ENCODE data around the gene FKBP7.
"Not testable (repeated sequence)": the region's sequence is repeated elsewhere in the genome, so short reads cannot be mapped to it uniquely, and the experiment has no call there.

Gene FKBP7

DNA sequence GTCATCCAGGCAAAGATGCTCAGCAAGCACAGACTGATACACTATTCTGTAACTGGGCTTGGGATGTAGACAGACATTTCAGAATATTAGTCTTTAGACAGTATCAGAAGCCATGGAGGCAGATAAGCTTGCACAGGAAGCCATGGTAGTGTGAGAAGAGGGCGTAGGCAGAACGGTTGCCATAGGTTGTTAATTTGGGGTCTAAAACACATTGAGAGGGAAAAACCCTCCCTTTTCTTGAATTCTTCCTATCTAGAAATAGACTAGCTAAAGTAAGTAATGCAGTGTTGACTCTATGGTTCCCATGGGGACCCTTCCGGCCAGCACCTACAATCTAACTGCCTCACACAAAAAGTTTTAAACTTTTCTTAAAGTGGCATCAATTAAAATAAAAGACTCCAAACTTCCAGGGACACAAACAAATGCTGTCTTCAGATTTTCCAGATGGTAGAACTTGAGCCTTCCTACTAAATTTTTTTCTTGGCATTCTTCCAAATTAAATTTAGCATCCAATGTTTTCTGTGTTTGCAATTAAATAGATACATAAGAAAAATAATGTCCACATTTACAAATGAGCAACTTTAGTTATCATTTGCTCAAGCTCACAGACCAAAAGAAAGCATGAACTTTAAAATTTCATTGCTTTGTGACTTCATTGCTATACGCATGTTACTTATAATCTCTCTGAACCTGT, 29.3 kb downstream of the FKBP7 start:
- H3K27ac ChIP-seq (ENCODE audit: low read length), result peak overlapping the region; percentile 84
- peaks cover 6 to 24% of the 10 kb centered on the region in 2 donors for H3K4me1 ChIP-seq (ENCODE audit: control insufficient read depth in 1 of 2, insufficient read depth in 2 of 2, low read length in 2 of 2)
- peaks cover 25 to 35% of the 10 kb centered on the region in 2 donors for H3K36me3 ChIP-seq (ENCODE audit: control insufficient read depth in 1 of 2, insufficient read depth in 2 of 2, low read length in 2 of 2)
- H3K4me3 ChIP-seq (ENCODE audit: low read depth in 1 of 2, low read length in 2 of 2), result peak overlapping the region; percentile 73 to 88
- no peaks in the 10 kb centered on the region for H3K9me3 ChIP-seq (ENCODE audit: control insufficient read depth in 1 of 2, low read length in 2 of 2)
- H3K27me3 ChIP-seq (ENCODE audit: low read depth, low read length), result no peaks in the 10 kb centered on the region

DNA sequence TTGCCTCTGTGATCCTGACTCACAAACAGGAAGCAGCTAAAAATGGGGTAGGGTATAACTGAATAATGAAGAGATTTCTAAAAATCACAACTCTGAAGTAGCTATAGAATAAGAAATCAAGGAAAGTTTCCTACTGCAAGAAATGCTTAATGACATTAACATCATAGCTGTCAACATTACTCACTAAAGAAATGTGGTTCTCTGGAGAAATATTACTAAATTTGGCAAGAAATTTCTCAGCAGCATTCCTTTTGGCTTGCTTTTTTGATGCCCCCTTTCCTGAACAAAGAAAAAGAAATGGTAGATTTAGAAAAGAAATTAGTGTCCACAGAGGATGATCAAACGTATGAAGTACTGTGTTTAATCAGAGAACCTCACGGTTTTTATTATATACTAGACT, 37.0 kb downstream of the FKBP7 start:
- Histone ChIP-seq H3K4me1 (ENCODE audit: control insufficient read depth in 1 of 2, insufficient read depth in 2 of 2, low read length in 2 of 2) (no peaks in the 10 kb centered on the region), H3K9me3 (ENCODE audit: control insufficient read depth in 1 of 2, low read length in 2 of 2) (no peaks in the 10 kb centered on the region), H3K27ac (ENCODE audit: low read length) (no peak overlapping the region), H3K4me3 (ENCODE audit: low read depth in 1 of 2, low read length in 2 of 2) (no peak overlapping the region), H3K27me3 (ENCODE audit: low read depth, low read length) (no peaks in the 10 kb centered on the region), H3K36me3 (ENCODE audit: control insufficient read depth in 1 of 2, insufficient read depth in 2 of 2, low read length in 2 of 2) (peaks cover 56 to 66% of the 10 kb centered on the region in 2 donors)

DNA sequence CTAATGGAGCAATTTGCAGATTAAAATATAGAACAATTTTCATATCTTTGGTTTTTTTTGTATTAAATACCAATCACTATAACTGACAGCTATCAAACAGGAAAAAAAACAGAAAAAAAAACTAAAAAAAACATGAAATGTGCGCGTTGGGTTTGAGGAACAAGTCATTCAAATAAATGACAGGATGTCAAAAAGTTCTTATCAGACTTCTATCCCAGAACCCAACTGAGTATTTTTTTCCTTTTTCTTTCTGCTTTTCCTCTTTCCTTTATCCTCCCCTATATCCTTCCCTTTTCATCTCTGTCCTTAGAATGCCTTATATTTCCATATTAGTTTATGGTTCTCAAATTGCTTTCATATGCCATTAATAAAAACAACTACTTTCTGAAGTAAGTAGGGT, 41.7 kb downstream of the FKBP7 start:
- Histone ChIP-seq H3K27ac (ENCODE audit: low read length) (no peak overlapping the region), H3K27me3 (ENCODE audit: low read depth, low read length) (no peaks in the 10 kb centered on the region), H3K4me1 (ENCODE audit: control insufficient read depth in 1 of 2, insufficient read depth in 2 of 2, low read length in 2 of 2) (no peaks in the 10 kb centered on the region), H3K4me3 (ENCODE audit: low read depth in 1 of 2, low read length in 2 of 2) (no peak overlapping the region), H3K9me3 (ENCODE audit: control insufficient read depth in 1 of 2, low read length in 2 of 2) (no peaks in the 10 kb centered on the region), H3K36me3 (ENCODE audit: control insufficient read depth in 1 of 2, insufficient read depth in 2 of 2, low read length in 2 of 2) (peaks cover 63 to 65% of the 10 kb centered on the region in 2 donors)

DNA sequence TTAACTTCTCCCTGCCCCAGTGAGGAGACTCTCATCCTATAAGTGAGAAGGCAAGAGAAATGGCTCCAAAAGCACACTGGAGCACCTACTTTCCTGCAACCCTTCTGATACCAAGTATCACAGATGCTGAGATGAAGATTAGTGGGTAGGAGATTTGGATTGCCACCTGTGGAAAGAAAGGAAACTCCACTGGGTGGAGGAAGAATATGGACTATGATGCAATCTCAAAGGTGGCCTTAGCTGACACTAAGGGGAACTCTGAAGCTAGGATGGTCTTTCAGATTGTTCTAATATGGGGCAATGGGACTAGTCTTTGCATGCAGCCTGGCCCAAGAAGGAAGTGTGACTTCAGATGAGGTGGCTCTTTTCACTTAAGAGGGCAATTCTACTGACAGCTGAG, 49.1 kb downstream of the FKBP7 start:
- Histone ChIP-seq H3K4me3 (ENCODE audit: low read depth in 1 of 2, low read length in 2 of 2) (no peak overlapping the region), H3K4me1 (ENCODE audit: control insufficient read depth in 1 of 2, insufficient read depth in 2 of 2, low read length in 2 of 2) (no peaks in the 10 kb centered on the region), H3K36me3 (ENCODE audit: control insufficient read depth in 1 of 2, insufficient read depth in 2 of 2, low read length in 2 of 2) (peaks cover 43 to 63% of the 10 kb centered on the region in 2 donors), H3K9me3 (ENCODE audit: control insufficient read depth in 1 of 2, low read length in 2 of 2) (peaks cover 0 to 5% of the 10 kb centered on the region in 2 donors), H3K27ac (ENCODE audit: low read length) (no peak overlapping the region), H3K27me3 (ENCODE audit: low read depth, low read length) (no peaks in the 10 kb centered on the region)

DNA sequence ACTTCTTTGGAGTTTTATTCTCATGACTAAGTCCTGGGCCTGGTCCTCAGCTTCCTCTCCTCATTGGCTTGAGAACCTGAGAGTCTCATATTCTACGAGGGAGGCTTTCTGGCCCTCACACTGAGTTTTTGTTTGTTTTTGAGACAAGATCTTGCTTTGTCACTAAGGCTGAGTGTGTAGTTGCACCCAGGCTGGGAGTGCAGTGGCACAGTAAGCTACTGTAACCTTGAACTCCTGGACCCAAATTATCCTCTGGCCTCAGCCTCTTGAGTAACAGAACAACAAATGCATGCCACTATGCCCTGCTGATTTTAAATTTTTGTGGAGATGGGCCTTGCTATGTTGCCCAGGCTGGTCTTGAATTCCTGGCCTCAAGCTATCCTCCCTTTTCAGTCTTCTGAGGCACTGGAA, 50.0 kb downstream of the FKBP7 start:
- no peaks in the 10 kb centered on the region for H3K4me1 ChIP-seq (ENCODE audit: control insufficient read depth in 1 of 2, insufficient read depth in 2 of 2, low read length in 2 of 2)
- peaks cover 36 to 56% of the 10 kb centered on the region in 2 donors for H3K36me3 ChIP-seq (ENCODE audit: control insufficient read depth in 1 of 2, insufficient read depth in 2 of 2, low read length in 2 of 2)
- H3K27ac ChIP-seq (ENCODE audit: low read length), result no peak overlapping the region
- H3K27me3 ChIP-seq (ENCODE audit: low read depth, low read length), result no peaks in the 10 kb centered on the region
- H3K4me3 ChIP-seq (ENCODE audit: low read depth in 1 of 2, low read length in 2 of 2), result no peak overlapping the region
- H3K9me3 ChIP-seq (ENCODE audit: control insufficient read depth in 1 of 2, low read length in 2 of 2), result peaks cover 0 to 5% of the 10 kb centered on the region in 2 donors

DNA sequence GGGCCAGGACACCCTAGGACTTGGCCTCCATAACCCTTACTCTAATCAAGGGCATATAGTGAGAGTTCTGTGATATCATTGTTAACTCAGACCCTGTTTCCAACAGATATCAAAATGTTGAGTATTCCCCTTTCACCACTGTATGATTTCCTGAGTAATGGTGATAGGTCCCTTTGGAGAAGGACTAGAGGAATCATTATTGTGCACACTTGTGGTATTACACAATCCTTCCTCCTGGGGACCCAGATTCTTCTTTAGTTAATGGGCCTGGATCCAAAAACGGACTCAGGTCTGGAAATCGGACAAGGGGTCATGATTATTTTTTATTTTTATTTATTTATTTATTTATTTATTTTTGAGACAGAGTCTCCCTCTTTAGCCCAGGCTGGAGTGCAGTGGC, 50.9 kb downstream of the FKBP7 start:
- H3K9me3 ChIP-seq (ENCODE audit: control insufficient read depth in 1 of 2, low read length in 2 of 2), result peaks cover 0 to 5% of the 10 kb centered on the region in 2 donors
- no peak overlapping the region for H3K27ac ChIP-seq (ENCODE audit: low read length)
- no peaks in the 10 kb centered on the region for H3K27me3 ChIP-seq (ENCODE audit: low read depth, low read length)
- H3K4me3 ChIP-seq (ENCODE audit: low read depth in 1 of 2, low read length in 2 of 2), result no peak overlapping the region
- peaks cover 27 to 50% of the 10 kb centered on the region in 2 donors for H3K36me3 ChIP-seq (ENCODE audit: control insufficient read depth in 1 of 2, insufficient read depth in 2 of 2, low read length in 2 of 2)
- no peaks in the 10 kb centered on the region for H3K4me1 ChIP-seq (ENCODE audit: control insufficient read depth in 1 of 2, insufficient read depth in 2 of 2, low read length in 2 of 2)

DNA sequence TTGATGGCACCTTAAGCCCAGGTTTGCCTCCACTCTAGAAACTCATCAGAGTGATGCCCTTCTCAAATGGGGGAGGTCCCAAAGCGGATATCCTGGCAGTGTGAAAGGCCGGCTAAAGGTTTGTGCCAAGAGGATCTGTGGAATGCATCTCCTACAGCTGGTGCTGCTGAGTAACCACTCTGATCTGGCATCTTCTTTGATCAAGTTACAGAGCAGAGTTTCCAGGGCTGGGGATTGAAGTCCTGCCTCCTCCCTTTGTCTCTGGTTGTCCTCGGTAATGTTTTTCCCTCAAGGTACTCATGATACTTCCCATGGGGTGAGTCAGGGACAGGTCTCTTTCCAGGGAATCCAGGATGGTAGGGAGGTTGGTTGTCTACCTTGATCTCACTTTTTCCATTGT, 52.0 kb downstream of the FKBP7 start:
- Histone ChIP-seq H3K36me3 (ENCODE audit: control insufficient read depth in 1 of 2, insufficient read depth in 2 of 2, low read length in 2 of 2) (peaks cover 16 to 39% of the 10 kb centered on the region in 2 donors), H3K4me1 (ENCODE audit: control insufficient read depth in 1 of 2, insufficient read depth in 2 of 2, low read length in 2 of 2) (no peaks in the 10 kb centered on the region), H3K27me3 (ENCODE audit: low read depth, low read length) (no peaks in the 10 kb centered on the region), H3K9me3 (ENCODE audit: control insufficient read depth in 1 of 2, low read length in 2 of 2) (peaks cover 0 to 5% of the 10 kb centered on the region in 2 donors), H3K27ac (ENCODE audit: low read length) (no peak overlapping the region), H3K4me3 (ENCODE audit: low read depth in 1 of 2, low read length in 2 of 2) (no peak overlapping the region)

DNA sequence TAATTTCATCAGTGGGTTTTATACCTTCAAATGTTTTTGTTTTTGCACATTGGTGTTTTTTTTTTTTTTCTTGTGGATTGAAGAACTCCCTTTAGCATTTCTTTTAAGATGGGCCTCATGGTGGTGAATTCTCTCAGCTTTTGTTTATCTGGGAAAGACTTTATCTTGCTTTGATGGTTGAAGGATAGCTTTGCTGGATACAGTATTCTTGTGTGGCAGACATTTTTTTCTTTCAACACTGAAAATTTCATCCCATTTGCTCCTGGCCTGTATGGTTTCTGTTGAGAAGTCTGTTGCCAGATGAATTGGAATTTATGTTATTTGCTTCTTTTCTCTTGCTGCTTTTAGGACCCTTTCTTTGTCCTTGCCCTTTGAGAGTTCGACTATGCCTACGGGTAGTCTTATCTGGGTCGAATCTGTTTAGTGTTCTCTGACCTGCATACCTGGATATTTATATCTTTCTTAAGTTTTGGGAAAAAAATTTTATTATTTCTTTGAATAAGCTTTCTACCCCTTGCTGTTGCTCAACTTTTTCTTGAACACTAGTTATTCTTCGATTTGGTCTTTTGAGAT, 53.1 kb downstream of the FKBP7 start:
- H3K36me3 ChIP-seq (ENCODE audit: control insufficient read depth in 1 of 2, insufficient read depth in 2 of 2, low read length in 2 of 2), result peaks cover 12 to 30% of the 10 kb centered on the region in 2 donors
- H3K4me1 ChIP-seq (ENCODE audit: control insufficient read depth in 1 of 2, insufficient read depth in 2 of 2, low read length in 2 of 2), result no peaks in the 10 kb centered on the region
- no peaks in the 10 kb centered on the region for H3K27me3 ChIP-seq (ENCODE audit: low read depth, low read length)
- H3K27ac ChIP-seq (ENCODE audit: low read length), result no peak overlapping the region
- H3K4me3 ChIP-seq (ENCODE audit: low read depth in 1 of 2, low read length in 2 of 2), result no peak overlapping the region
- peaks cover 0 to 5% of the 10 kb centered on the region in 2 donors for H3K9me3 ChIP-seq (ENCODE audit: control insufficient read depth in 1 of 2, low read length in 2 of 2)

DNA sequence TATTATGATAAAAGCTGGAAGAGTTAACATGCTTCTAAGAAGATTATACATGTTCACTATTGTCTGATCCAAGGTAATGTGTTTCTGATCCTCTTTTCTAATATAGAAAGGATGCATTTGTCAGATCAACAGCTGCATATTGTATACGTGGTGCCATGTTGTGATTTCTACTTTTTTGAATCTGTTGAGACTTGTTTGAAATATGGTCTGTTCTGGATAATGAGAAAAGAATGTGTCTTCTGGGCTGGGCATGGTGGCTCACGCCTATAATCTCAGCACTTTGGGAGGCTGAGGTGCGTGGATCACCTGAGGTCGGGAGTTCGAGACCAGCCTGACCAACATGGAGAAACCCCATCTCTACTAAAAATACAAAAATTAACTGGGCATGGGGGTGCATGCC, 54.7 kb downstream of the FKBP7 start:
- H3K27me3 ChIP-seq (ENCODE audit: low read depth, low read length); H3K4me1 ChIP-seq (ENCODE audit: control insufficient read depth in 1 of 2, insufficient read depth in 2 of 2, low read length in 2 of 2); H3K9me3 ChIP-seq (ENCODE audit: control insufficient read depth in 1 of 2, low read length in 2 of 2); H3K27ac ChIP-seq (ENCODE audit: low read length); H3K4me3 ChIP-seq (ENCODE audit: low read depth in 1 of 2, low read length in 2 of 2): not testable (repeated sequence)
- H3K36me3 ChIP-seq (ENCODE audit: control insufficient read depth in 1 of 2, insufficient read depth in 2 of 2, low read length in 2 of 2), result peaks cover 0 to 18% of the 10 kb centered on the region in 2 donors

DNA sequence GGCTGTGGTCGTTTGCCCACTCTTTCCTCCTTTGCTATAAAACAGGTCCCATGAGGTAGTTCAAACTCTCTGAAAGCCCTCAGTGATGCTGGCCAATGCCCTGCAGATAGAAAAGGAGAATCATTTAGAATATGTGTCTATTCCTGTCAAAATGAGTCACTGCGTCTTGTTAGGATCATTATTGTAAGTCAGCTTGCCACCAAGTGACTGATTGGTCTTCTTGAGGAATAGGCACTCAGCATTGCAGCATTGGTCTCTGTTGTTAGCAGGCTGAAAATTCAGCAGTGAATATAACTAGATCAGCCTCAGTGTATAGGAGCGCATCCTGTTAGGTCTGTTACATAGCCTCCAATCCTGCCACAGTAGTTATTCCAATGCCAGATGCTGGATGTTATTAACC, 56.3 kb downstream of the FKBP7 start:
- Histone ChIP-seq H3K27me3 (ENCODE audit: low read depth, low read length) (no peaks in the 10 kb centered on the region), H3K4me1 (ENCODE audit: control insufficient read depth in 1 of 2, insufficient read depth in 2 of 2, low read length in 2 of 2) (no peaks in the 10 kb centered on the region), H3K27ac (ENCODE audit: low read length) (no peak overlapping the region), H3K36me3 (ENCODE audit: control insufficient read depth in 1 of 2, insufficient read depth in 2 of 2, low read length in 2 of 2) (peaks cover 0 to 14% of the 10 kb centered on the region in 2 donors), H3K9me3 (ENCODE audit: control insufficient read depth in 1 of 2, low read length in 2 of 2) (peaks cover 0 to 5% of the 10 kb centered on the region in 2 donors), H3K4me3 (ENCODE audit: low read depth in 1 of 2, low read length in 2 of 2) (no peak overlapping the region)

DNA sequence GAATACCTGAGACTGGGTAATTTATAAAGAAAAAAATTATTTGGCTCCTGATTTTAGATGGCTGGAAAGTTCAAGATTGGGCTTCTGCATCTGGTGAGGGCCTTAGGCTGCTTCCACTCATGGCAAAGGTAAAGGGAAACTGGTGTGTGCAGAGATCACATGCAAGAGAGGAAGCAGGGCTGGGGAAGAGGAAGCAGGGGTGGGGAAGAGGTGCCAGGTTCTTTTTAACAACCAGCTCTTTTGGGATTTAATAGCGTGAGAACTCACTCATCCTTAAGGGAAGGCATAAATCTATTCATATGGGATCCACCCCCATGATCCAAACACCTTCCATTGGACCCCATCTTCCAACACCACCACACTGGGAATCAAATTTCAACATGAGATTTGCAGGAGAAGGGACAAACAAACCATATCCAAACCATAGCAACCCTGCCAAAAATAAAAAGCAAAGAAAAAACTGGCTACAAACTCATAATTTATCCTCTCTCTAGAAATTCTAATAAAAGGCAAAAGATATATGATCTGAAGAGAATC, 57.9 kb downstream of the FKBP7 start:
- peaks cover 0 to 5% of the 10 kb centered on the region in 2 donors for H3K9me3 ChIP-seq (ENCODE audit: control insufficient read depth in 1 of 2, low read length in 2 of 2)
- no peaks in the 10 kb centered on the region for H3K4me1 ChIP-seq (ENCODE audit: control insufficient read depth in 1 of 2, insufficient read depth in 2 of 2, low read length in 2 of 2)
- H3K27ac ChIP-seq (ENCODE audit: low read length), result no peak overlapping the region
- peaks cover 0 to 4% of the 10 kb centered on the region in 2 donors for H3K36me3 ChIP-seq (ENCODE audit: control insufficient read depth in 1 of 2, insufficient read depth in 2 of 2, low read length in 2 of 2)
- no peaks in the 10 kb centered on the region for H3K27me3 ChIP-seq (ENCODE audit: low read depth, low read length)
- no peak overlapping the region for H3K4me3 ChIP-seq (ENCODE audit: low read depth in 1 of 2, low read length in 2 of 2)

Measured in muscle layer of duodenum (tissue), 2 donors.